H1 (cell line): Measurements from ENCODE around the gene SNTG2. TPM values are rescaled to one million over a fixed set of nuclear protein-coding genes. Genes with fewer than 3 reads are reported as not detected.

Source experiments
- CTCF ChIA-PET: fragments of 300-600 bp; sonication (Branson Sonifier 250); formaldehyde crosslinking; loops from one replicate; lab custom pipeline; 2021; ENCODE audit not compliant: partially characterized antibody; lab: Charles Lee
- POLR2A ChIA-PET: fragments of 300-600 bp; sonication (Branson Sonifier 250); formaldehyde crosslinking; loops from one replicate; lab custom pipeline; 2021; ENCODE audit warnings: inconsistent platforms; ENCODE audit not compliant: partially characterized antibody; lab: Charles Lee
- DNase-seq, 2 experiments: peaks; one replicate each; pipeline versions ENCODE4 v3.0.0 to v3.0.0-alpha.2; 2010 to 2022; ENCODE audit warnings: low spot score in 2 of 2, low read depth in 1 of 2, mixed read lengths in 1 of 2
- FAIRE-seq: peaks from 2 replicates; lab custom pipeline; 2011; peaks lifted over from hg19 to GRCh38; lab: Jason Lieb, UNC
- H2AFZ ChIP-seq: 2 replicates; pipeline ENCODE4 v1.8.1; 2012; ENCODE audit warnings: low read length, inconsistent platforms
- H2AK5ac ChIP-seq: 2 replicates; pipeline ENCODE4 v1.6.1; 2013; ENCODE audit warnings: low read depth, low read length
- H2BK120ac ChIP-seq: replicated peaks from 2 replicates; pipeline ENCODE3; 2013; ENCODE audit warnings: low read depth, low read length, inconsistent platforms
- H2BK12ac ChIP-seq: 2 replicates; pipeline ENCODE4 v1.6.1; 2013; ENCODE audit warnings: low read depth, low read length
- H2BK15ac ChIP-seq: 2 replicates; pipeline ENCODE4 v1.6.1; 2013; ENCODE audit warnings: low read length
- H2BK20ac ChIP-seq: 2 replicates; pipeline ENCODE4 v1.6.1; 2013; ENCODE audit warnings: low read length
- H2BK5ac ChIP-seq: 2 replicates; pipeline ENCODE4 v1.6.1; 2013; ENCODE audit warnings: low read depth, low read length
- H3K14ac ChIP-seq: 2 replicates; pipeline ENCODE4 v1.6.1; 2013; ENCODE audit warnings: inconsistent platforms; ENCODE audit not compliant: insufficient read length
- H3K18ac ChIP-seq: 2 replicates; pipeline ENCODE4 v1.6.1; 2013; ENCODE audit warnings: low read length; ENCODE audit errors: extremely low read depth
- H3K23ac ChIP-seq: 2 replicates; pipeline ENCODE4 v1.6.1; 2013; ENCODE audit warnings: inconsistent platforms; ENCODE audit not compliant: insufficient read length
- H3K23me2 ChIP-seq: 2 replicates; pipeline ENCODE4 v1.6.1; 2013; ENCODE audit warnings: low read depth, low read length
- H3K27ac ChIP-seq: 2 replicates; pipeline ENCODE4 v1.6.1; 2011; ENCODE audit warnings: low read depth, low read length, inconsistent platforms
- H3K27me3 ChIP-seq, 4 experiments: replicated peaks in 1 of 4; 1 replicate in 1 of 4; 2 replicates in 3 of 4; pipeline versions ENCODE4 v1.6.1 to v1.8.1; 2011 to 2013; ENCODE audit warnings: low read length in 3 of 4, mild to moderate bottlenecking in 3 of 4, inconsistent platforms in 2 of 4, mixed read lengths in 2 of 4, moderate library complexity in 1 of 4; ENCODE audit not compliant: control insufficient read depth in 3 of 4, insufficient read depth in 3 of 4; ENCODE audit errors: extremely low read depth in 1 of 4
- H3K36me3 ChIP-seq, 4 experiments: 2 replicates each; pipeline versions ENCODE4 v1.6.1 to v1.8.1; 2011 to 2013; ENCODE audit warnings: mild to moderate bottlenecking in 4 of 4, low read length in 3 of 4, moderate library complexity in 2 of 4, control low read depth in 1 of 4, inconsistent platforms in 1 of 4; ENCODE audit not compliant: insufficient read depth in 4 of 4, control insufficient read depth in 2 of 4
- H3K4ac ChIP-seq: replicated peaks from 2 replicates; pipeline ENCODE3; 2013; ENCODE audit warnings: low read length, low read depth, mixed read lengths, inconsistent platforms; ENCODE audit not compliant: insufficient read length
- H3K4me1 ChIP-seq, 4 experiments: replicated peaks in 1 of 4; 1 replicate in 1 of 4; 2 replicates in 3 of 4; pipeline versions ENCODE4 v1.6.1 to v1.8.1; 2011 to 2013; ENCODE audit warnings: low read length in 3 of 4, inconsistent platforms in 2 of 4, mixed read lengths in 1 of 4; ENCODE audit not compliant: insufficient read depth in 4 of 4, control insufficient read depth in 3 of 4
- H3K4me2 ChIP-seq, 2 experiments: 2 replicates each; pipeline versions ENCODE4 v1.6.1 to v1.8.1; 2011 to 2013; ENCODE audit warnings: low read depth in 2 of 2, low read length in 2 of 2, control low read depth in 1 of 2, inconsistent platforms in 1 of 2, mild to moderate bottlenecking in 1 of 2; ENCODE audit not compliant: insufficient read depth in 1 of 2
- H3K4me3 ChIP-seq, 4 experiments: fragments of 200-600, 300-600 bp in 1 of 4; sonication (generic), shearing (Covaris generic), sonication (Bioruptor Twin) in 1 of 4; 2 replicates each; pipeline versions ENCODE4 v1.5.1 to v1.8.1; 2011 to 2016; ENCODE audit warnings: low read length in 4 of 4, low read depth in 3 of 4, control low read depth in 2 of 4, inconsistent platforms in 2 of 4, mild to moderate bottlenecking in 2 of 4, mixed read lengths in 1 of 4, moderate library complexity in 1 of 4; ENCODE audit not compliant: insufficient read depth in 2 of 4; ENCODE audit errors: extremely low read depth in 1 of 4
- H3K56ac ChIP-seq: replicated peaks from 2 replicates; pipeline ENCODE3; 2013; ENCODE audit warnings: low read depth, mild to moderate bottlenecking, mixed read lengths, low read length, inconsistent platforms; ENCODE audit not compliant: insufficient read length
- H3K79me1 ChIP-seq: 2 replicates; pipeline ENCODE4 v1.6.1; 2013; ENCODE audit warnings: low read depth, low read length, control low read depth
- H3K79me2 ChIP-seq, 2 experiments: 2 replicates each; pipeline versions ENCODE4 v1.6.1 to v1.8.1; 2012 to 2013; ENCODE audit warnings: low read length in 2 of 2, mild to moderate bottlenecking in 2 of 2, inconsistent platforms in 1 of 2; ENCODE audit not compliant: insufficient read depth in 2 of 2, control insufficient read depth in 1 of 2
- H3K9ac ChIP-seq, 4 experiments: replicated peaks in 1 of 4; 1 replicate in 1 of 4; 2 replicates in 3 of 4; pipeline versions ENCODE4 v1.6.1 to v1.8.1; 2011 to 2013; ENCODE audit warnings: low read depth in 3 of 4, low read length in 3 of 4, control low read depth in 2 of 4, mild to moderate bottlenecking in 2 of 4, moderate library complexity in 2 of 4, inconsistent platforms in 1 of 4; ENCODE audit errors: extremely low read depth in 1 of 4
- H3K9me3 ChIP-seq, 2 experiments: 2 replicates each; pipeline versions ENCODE4 v1.6.1 to v1.8.1; 2012 to 2013; ENCODE audit warnings: mild to moderate bottlenecking in 2 of 2, moderate library complexity in 2 of 2, control low read depth in 1 of 2, inconsistent platforms in 1 of 2, low read depth in 1 of 2, low read length in 1 of 2, mixed read lengths in 1 of 2; ENCODE audit not compliant: insufficient read depth in 2 of 2
- H4K20me1 ChIP-seq, 2 experiments: replicated peaks in 1 of 2; 2 replicates each; pipeline versions ENCODE3 to v1.8.1; 2011 to 2013; ENCODE audit warnings: inconsistent platforms in 2 of 2, low read length in 2 of 2, mild to moderate bottlenecking in 1 of 2; ENCODE audit not compliant: insufficient read depth in 2 of 2, control insufficient read depth in 1 of 2
- H4K5ac ChIP-seq: 2 replicates; pipeline ENCODE4 v1.6.1; 2013; ENCODE audit warnings: low read length, low read depth, mixed read lengths, inconsistent platforms; ENCODE audit not compliant: insufficient read length
- H4K8ac ChIP-seq: 2 replicates; pipeline ENCODE4 v1.8.0; 2013; ENCODE audit warnings: mild to moderate bottlenecking, moderate library complexity, low read length, inconsistent platforms; ENCODE audit not compliant: insufficient read depth; ENCODE audit errors: extremely low read depth
- H4K91ac ChIP-seq: replicated peaks from 2 replicates; pipeline ENCODE3; 2013; ENCODE audit warnings: low read length, mixed read lengths, inconsistent platforms; ENCODE audit not compliant: insufficient read length
- SIN3A ChIP-seq, 2 experiments: IDR thresholded peaks in 1 of 2; conservative IDR thresholded peaks in 1 of 2; 2 replicates each; pipeline ENCODE4 v1.6.1; 2011 to 2012; ENCODE audit warnings: low read length in 2 of 2, improper control_type of control experiment in 1 of 2, low read depth in 1 of 2, mild to moderate bottlenecking in 1 of 2
- TBP ChIP-seq: IDR thresholded peaks from 2 replicates; pipeline ENCODE4 v1.6.1; 2011; ENCODE audit warnings: low read depth, low read length, improper control_type of control experiment
- YY1 ChIP-seq: IDR thresholded peaks from 2 replicates; pipeline ENCODE4 v1.6.1; 2011; ENCODE audit warnings: low read depth, mild to moderate bottlenecking, low read length
- WGBS, 2 experiments: shearing (Covaris generic) in 1 of 2; methylation state at CpG; one replicate each; pipeline versions ENCODE4 v1.1.6 to v1.1.7; 2013 to 2015; ENCODE audit warnings: low lambda C conversion rate in 2 of 2, mixed read lengths in 2 of 2, inconsistent platforms in 1 of 2, low coverage in 1 of 2, missing lambda C conversion rate in 1 of 2; ENCODE audit not compliant: insufficient replicate concordance in 2 of 2, insufficient coverage in 1 of 2, insufficient read length in 1 of 2; ENCODE audit errors: extremely low coverage in 1 of 2, missing lambda C conversion rate in 1 of 2; 5-methylcytosine and 5-hydroxymethylcytosine counted together
- polyA plus RNA-seq, 7 experiments: library from polyadenylated mRNA; depleted of rRNA in 3 of 7; stranded (reverse) in 5 of 7; unstranded in 2 of 7; fragments of >200 nt in 5 of 7; fragments of 200-250 nt in 2 of 7; gene quantifications; 1 replicate in 5 of 7; 2 replicates in 1 of 7; 4 replicates in 1 of 7; pipeline versions ENCODE4 v1.2.1 to v1.2.3, GENCODE V29; 2011 to 2013; ENCODE audit warnings: missing spikeins in 2 of 7, mixed read lengths in 2 of 7
- total RNA-seq: library from RNA; stranded (reverse); fragmentation: NEBNext Ultra II Directional; extraction: Animal tissue kit (Norgen Biotek cat#: 25700); gene quantifications from 2 replicates; pipeline ENCODE4 v1.2.1, GENCODE V29; 2021

Gene SNTG2
- total and polyA plus RNA-seq, 2 of the 8 experiments (the other 6 are each of a cell fraction or from before 2014, with no cell fraction given), result 6.6 to 18.1 TPM

- no peak overlapping the region for H4K91ac ChIP-seq
- no peak overlapping the region for H3K4me2 ChIP-seq
- no peak overlapping the region for H3K4ac ChIP-seq
- H3K27me3 ChIP-seq, result no peaks in the 10 kb centered on the region
- H3K14ac ChIP-seq, result no peak overlapping the region
- FAIRE-seq (no peak), DNase-seq (no peak)
- no peak overlapping the region for H3K9ac ChIP-seq
- no peak overlapping the region for H3K27ac ChIP-seq
- H3K18ac ChIP-seq, result no peak overlapping the region
- H3K36me3 ChIP-seq, result no peaks in the 10 kb centered on the region; a peak in 2 of 8 replicates
- no peak overlapping the region for H2BK15ac ChIP-seq
- no peak overlapping the region for H3K56ac ChIP-seq
- WGBS, 2 experiments, result 80% methylated on average over 6 of the region's 6 CpGs; no CpG with 5 or more reads in 1 of the 2 experiments
- no peak overlapping the region for H3K23ac ChIP-seq
- no peak overlapping the region for H2BK12ac ChIP-seq
- peaks cover 16 to 17% of the 10 kb centered on the region in 2 experiments for H4K20me1 ChIP-seq
- H3K79me1 ChIP-seq, result peaks cover 3% of the 10 kb centered on the region; the same call in 1 of the 2 replicates
- H4K5ac ChIP-seq, result no peak overlapping the region
- ChIA-PET POLR2A (no interaction called here), CTCF (interaction anchor here (0.8 to 1.3 kb wide), 4 partner anchors 16 to 806 kb away, joined by 3 to 4 read pairs (median 3); no protein-coding TSS in a partner anchor)
- no peak overlapping the region for H2AFZ ChIP-seq
- H2BK120ac ChIP-seq, result no peak overlapping the region
- H2BK20ac ChIP-seq, result no peak overlapping the region
- no peak overlapping the region for H3K4me3 ChIP-seq
- H4K8ac ChIP-seq, result no peak overlapping the region
- TF ChIP-seq YY1 (no peak), SIN3A (conservative IDR thresholded peaks at IDR 0.05 in 1 of 2, IDR thresholded peaks at IDR 0.05 in 1 of 2; ENCODE audit: low read depth in 1 of 2, low read length in 2 of 2) (no peak), TBP (no peak)
- H3K4me1 ChIP-seq, result peaks cover 0 to 5% (median 2%) of the 10 kb centered on the region in 4 experiments; a peak in 3 of 7 replicates
- no peaks in the 10 kb centered on the region for H3K9me3 ChIP-seq
- H3K79me2 ChIP-seq, result peaks cover 5 to 41% of the 10 kb centered on the region in 2 experiments; a peak in 3 of 4 replicates
- no peak overlapping the region for H2BK5ac ChIP-seq
- no peak overlapping the region for H2AK5ac ChIP-seq
- H3K23me2 ChIP-seq, result no peaks in the 10 kb centered on the region; the same call in 1 of the 2 replicates
Measured at GRCh38 chr2:1017827-1018226, 67.2 kb downstream of the SNTG2 start.
